BLaER1 treated with 17β-estradiol and CSF1 and Interleukin-3, amounts not matched to agents 10 nM and 100 nM (cell line): ENCODE results near the gene CETN1.

Source experiments
- H3K27ac ChIP-seq, 11 experiments: shearing (Covaris generic); formaldehyde crosslinking; 2 replicates each; pipeline ENCODE4 v1.8.1; 2022
- H3K27me3 ChIP-seq, 11 experiments: shearing (Covaris generic); formaldehyde crosslinking; 2 replicates each; pipeline ENCODE4 v1.8.1; 2022
- H3K36me3 ChIP-seq, 11 experiments: shearing (Covaris generic); formaldehyde crosslinking; 2 replicates each; pipeline ENCODE4 v1.8.1; 2022
- H3K4me1 ChIP-seq, 10 experiments: shearing (Covaris generic); formaldehyde crosslinking; 2 replicates each; pipeline ENCODE4 v1.8.1; 2022
- H3K4me2 ChIP-seq, 11 experiments: shearing (Covaris generic); formaldehyde crosslinking; 2 replicates each; pipeline ENCODE4 v1.8.1; 2022
- H3K4me3 ChIP-seq, 10 experiments: shearing (Covaris generic); formaldehyde crosslinking; 2 replicates each; pipeline ENCODE4 v1.8.1; 2022
- H3K9ac ChIP-seq, 11 experiments: shearing (Covaris generic); formaldehyde crosslinking; 2 replicates each; pipeline ENCODE4 v1.8.1; 2022
- H3K9me3 ChIP-seq, 11 experiments: shearing (Covaris generic); formaldehyde crosslinking; replicated peaks in 1 of 11; 2 replicates each; pipeline ENCODE4 v1.8.1; 2022
- H4K20me1 ChIP-seq, 11 experiments: shearing (Covaris generic); formaldehyde crosslinking; 2 replicates each; pipeline ENCODE4 v1.8.1; 2022
- Cebpa-rat ChIP-seq, 11 experiments: shearing (Covaris generic); IDR thresholded peaks; 2 replicates each; pipeline ENCODE4 v1.8.1; 2022

Gene CETN1

GRCh38 chr18:580154-580553 lies at the start of gene CETN1:
Gene CETN1 (plus strand): TSS chr18:580380. CDS start chr18:580409, 29 bp downstream.
- H3K27me3 ChIP-seq: no peaks in the 10 kb centered on the region
- H3K4me1 ChIP-seq: peaks cover 0 to 5% (median 0%) of the 10 kb centered on the region in 10 experiments; a peak in 1 of 20 replicates
- no peaks in the 10 kb centered on the region for H3K36me3 ChIP-seq
- H3K4me3 ChIP-seq: no peak within 1 kb of the TSS
- no peaks in the 10 kb centered on the region for H4K20me1 ChIP-seq
- H3K9ac ChIP-seq: no peak within 1 kb of the TSS
- peaks cover 0 to 32% (median 17%) of the 10 kb centered on the region in 11 experiments; a peak in 13 of 22 replicates for H3K9me3 ChIP-seq
- H3K4me2 ChIP-seq: no peak within 1 kb of the TSS
- TF ChIP-seq Cebpa-rat (IDR thresholded peaks at IDR 0.05): no peak
- no peak within 1 kb of the TSS for H3K27ac ChIP-seq

GRCh38 chr18:532018-532417 lies 48.2 kb upstream of the CETN1 start:
- Histone ChIP-seq H3K27me3 (no peaks in the 10 kb centered on the region), H3K4me1 (peaks cover 0 to 10% (median 2%) of the 10 kb centered on the region in 10 experiments; a peak in 10 of 20 replicates), H3K9ac (no peak overlapping the region), H4K20me1 (no peaks in the 10 kb centered on the region), H3K9me3 (peaks cover 0 to 8% (median 0%) of the 10 kb centered on the region in 11 experiments; a peak in 4 of 22 replicates), H3K4me3 (no peak overlapping the region), H3K27ac (no peak overlapping the region), H3K36me3 (no peaks in the 10 kb centered on the region), H3K4me2 (peak overlapping the region in 5 of 11 experiments; percentile 33 to 61 (median 51); a peak in 9 of 22 replicates)
- TF ChIP-seq Cebpa-rat (IDR thresholded peaks at IDR 0.05): no peak

GRCh38 chr18:532632-533031 lies 47.5 kb upstream of the CETN1 start:
- Histone ChIP-seq H4K20me1 (no peaks in the 10 kb centered on the region), H3K9me3 (peaks cover 0 to 8% (median 0%) of the 10 kb centered on the region in 11 experiments; a peak in 4 of 22 replicates), H3K4me2 (peak overlapping the region in 3 of 11 experiments; percentile 50 to 61 (median 51); a peak in 4 of 22 replicates), H3K27me3 (no peaks in the 10 kb centered on the region), H3K9ac (no peak overlapping the region), H3K4me3 (no peak overlapping the region), H3K4me1 (peaks cover 0 to 10% (median 2%) of the 10 kb centered on the region in 10 experiments; a peak in 10 of 20 replicates), H3K27ac (no peak overlapping the region), H3K36me3 (no peaks in the 10 kb centered on the region)
- TF ChIP-seq Cebpa-rat (IDR thresholded peaks at IDR 0.05): no peak

GRCh38 chr18:533995-534601 lies 46.1 kb upstream of the CETN1 start:
- no peaks in the 10 kb centered on the region for H3K36me3 ChIP-seq
- peaks cover 0 to 8% (median 0%) of the 10 kb centered on the region in 11 experiments; a peak in 4 of 22 replicates for H3K9me3 ChIP-seq
- no peak overlapping the region for H3K4me3 ChIP-seq
- no peak for TF ChIP-seq Cebpa-rat (IDR thresholded peaks at IDR 0.05)
- peaks cover 0 to 10% (median 2%) of the 10 kb centered on the region in 10 experiments; a peak in 10 of 20 replicates for H3K4me1 ChIP-seq
- no peak overlapping the region for H3K4me2 ChIP-seq
- H4K20me1 ChIP-seq: no peaks in the 10 kb centered on the region
- no peak overlapping the region for H3K27ac ChIP-seq
- H3K27me3 ChIP-seq: no peaks in the 10 kb centered on the region
- H3K9ac ChIP-seq: no peak overlapping the region

- H3K27ac ChIP-seq: no peak overlapping the region
- H4K20me1 ChIP-seq: no peaks in the 10 kb centered on the region
- no peak overlapping the region for H3K4me3 ChIP-seq
These were observed 36.6 kb upstream of the CETN1 start for GRCh38 chr18:543447-544078.

GRCh38 chr18:549967-550366 lies 30.2 kb upstream of the CETN1 start:
- no peaks in the 10 kb centered on the region for H3K27me3 ChIP-seq
- H3K9me3 ChIP-seq: peaks cover 0 to 13% (median 8%) of the 10 kb centered on the region in 11 experiments; a peak in 8 of 22 replicates
- H3K27ac ChIP-seq: no peak overlapping the region
- H3K4me3 ChIP-seq: no peak overlapping the region
- H3K36me3 ChIP-seq: no peaks in the 10 kb centered on the region
- H3K4me1 ChIP-seq: peaks cover 0 to 9% (median 0%) of the 10 kb centered on the region in 10 experiments; a peak in 4 of 20 replicates
- no peak overlapping the region for H3K4me2 ChIP-seq
- no peak for TF ChIP-seq Cebpa-rat (IDR thresholded peaks at IDR 0.05)
- no peaks in the 10 kb centered on the region for H4K20me1 ChIP-seq
- no peak overlapping the region for H3K9ac ChIP-seq

More at GRCh38 chr18:543447-544078, 36.6 kb upstream of the CETN1 start:
- H3K9me3 ChIP-seq: peaks cover 0 to 12% (median 4%) of the 10 kb centered on the region in 11 experiments; a peak in 4 of 22 replicates
- H3K4me2 ChIP-seq: no peak overlapping the region
- H3K9ac ChIP-seq: no peak overlapping the region
- H3K4me1 ChIP-seq: peaks cover 0 to 9% (median 0%) of the 10 kb centered on the region in 10 experiments; a peak in 4 of 20 replicates
- H3K36me3 ChIP-seq: no peaks in the 10 kb centered on the region
- no peak for TF ChIP-seq Cebpa-rat (IDR thresholded peaks at IDR 0.05)
- H3K27me3 ChIP-seq: no peaks in the 10 kb centered on the region

GRCh38 chr18:551404-552061 lies 28.6 kb upstream of the CETN1 start:
- Histone ChIP-seq H3K9ac (no peak overlapping the region), H3K27ac (no peak overlapping the region), H3K27me3 (no peaks in the 10 kb centered on the region), H3K4me3 (no peak overlapping the region), H3K9me3 (peaks cover 0 to 13% (median 8%) of the 10 kb centered on the region in 11 experiments; a peak in 8 of 22 replicates), H3K36me3 (no peaks in the 10 kb centered on the region), H3K4me2 (no peak overlapping the region), H4K20me1 (no peaks in the 10 kb centered on the region), H3K4me1 (no peaks in the 10 kb centered on the region)
- TF ChIP-seq Cebpa-rat (IDR thresholded peaks at IDR 0.05): no peak

- H3K4me3 ChIP-seq: no peak overlapping the region
- no peak for TF ChIP-seq Cebpa-rat (IDR thresholded peaks at IDR 0.05)
- no peak overlapping the region for H3K9ac ChIP-seq
- no peaks in the 10 kb centered on the region for H3K4me1 ChIP-seq
- H4K20me1 ChIP-seq: no peaks in the 10 kb centered on the region
- no peak overlapping the region for H3K27ac ChIP-seq
- H3K4me2 ChIP-seq: no peak overlapping the region
- H3K9me3 ChIP-seq: peaks cover 0 to 8% (median 0%) of the 10 kb centered on the region in 11 experiments; a peak in 4 of 22 replicates
- H3K36me3 ChIP-seq: no peaks in the 10 kb centered on the region
- no peaks in the 10 kb centered on the region for H3K27me3 ChIP-seq
These were observed 24.3 kb upstream of the CETN1 start for GRCh38 chr18:555705-556457.
